Activated naive CD8-positive, alpha-beta T cell treated with anti-CD3 and anti-CD28 coated beads, Interleukin-2, amount 10 ng/mL, durations not matched to agents 7 days and 5 days (primary cell): ENCODE results near the gene HMG20A. TPM values are rescaled to one million over a fixed set of nuclear protein-coding genes. Genes with fewer than 3 reads are reported as not detected.

ENCODE experiments used
- ATAC-seq: fragments of 150-1000 bp; cut with Tn5 transposase; one replicate; pipeline ENCODE4 v1.10.0; 2021; ENCODE audit warnings: low read depth, moderate library complexity
- POLR2A ChIA-PET: fragments of 350-600 bp; sonication (Branson Sonifier 250); formaldehyde crosslinking; loops from one replicate; lab custom pipeline; 2021; ENCODE audit warnings: antibody characterized with exemption; lab: Charles Lee
- DNase-seq: peaks from one replicate; pipeline ENCODE4 v3.0.0; 2021
- H3K27ac Mint-ChIP-seq: one replicate; pipeline ENCODE4 v1.8.0; 2022; ENCODE audit warnings: mild to moderate bottlenecking, mixed read lengths
- H3K27me3 Mint-ChIP-seq: one replicate; pipeline ENCODE4 v1.8.0; 2022; ENCODE audit warnings: mild to moderate bottlenecking, moderate library complexity, mixed read lengths
- H3K36me3 Mint-ChIP-seq: one replicate; pipeline ENCODE4 v1.8.0; 2021; ENCODE audit warnings: mild to moderate bottlenecking, mixed read lengths
- H3K4me1 Mint-ChIP-seq: one replicate; pipeline ENCODE4 v1.8.0; 2021; ENCODE audit warnings: mixed read lengths
- H3K4me3 Mint-ChIP-seq: one replicate; pipeline ENCODE4 v1.8.0; 2022; ENCODE audit warnings: mild to moderate bottlenecking, moderate library complexity, mixed read lengths
- H3K9me3 Mint-ChIP-seq: one replicate; pipeline ENCODE4 v1.8.0; 2021; ENCODE audit warnings: mixed read lengths
- total RNA-seq, 2 experiments: library from RNA; stranded (reverse); gene quantifications; one replicate each; pipeline ENCODE4 v1.2.3, GENCODE V29; 2021

Gene HMG20A
- total RNA-seq, 2 experiments from 2014 or later, result 62.4 to 65.0 TPM

DNA sequence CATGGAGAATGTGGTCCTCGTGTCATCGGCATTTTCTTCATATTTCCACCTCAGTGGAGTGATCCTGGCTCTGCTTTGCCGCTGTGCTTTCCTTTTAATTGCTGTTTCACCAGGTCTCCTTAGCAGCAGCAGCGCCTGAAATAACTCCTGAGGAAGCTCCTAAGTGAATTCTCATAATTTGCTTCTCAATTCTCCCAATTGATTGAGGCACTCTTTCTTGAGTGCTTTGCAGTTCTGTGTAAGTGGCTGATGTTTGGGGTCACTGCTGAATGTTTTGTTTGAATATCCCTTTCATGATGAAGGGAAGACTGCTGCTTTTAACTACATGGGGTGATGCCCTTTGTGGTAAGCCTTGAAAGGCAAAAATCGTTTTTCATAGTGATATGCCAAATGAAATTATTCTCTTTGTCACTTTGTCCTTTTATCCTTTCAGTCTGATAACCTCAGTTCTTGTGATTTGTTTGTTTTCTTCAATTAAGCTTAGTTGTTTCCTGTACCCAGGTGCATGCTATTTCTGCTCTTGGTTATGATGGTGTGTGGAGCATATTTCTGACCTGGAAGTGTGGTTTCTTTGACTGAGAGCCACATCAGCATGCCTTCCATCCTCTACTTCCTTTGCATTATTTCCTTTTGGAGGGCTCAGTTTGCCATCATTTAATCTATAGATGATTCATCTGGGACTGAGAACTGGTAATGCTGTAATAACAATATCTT lies 36.7 kb downstream of the HMG20A start:
- DNase-seq (no peak), ATAC-seq (peak; percentile 87)
- Mint-ChIP-seq H3K27me3 (no peaks in the 10 kb centered on the region), H3K4me1 (peaks cover 14% of the 10 kb centered on the region), H3K36me3 (peaks cover 24% of the 10 kb centered on the region), H3K9me3 (no peaks in the 10 kb centered on the region), H3K4me3 (peak overlapping the region; percentile 18), H3K27ac (peak overlapping the region; percentile 11)
- POLR2A ChIA-PET, result interaction anchor here (1.0 kb wide), 1 partner anchor 21 kb away, joined by 3 read pairs; no protein-coding TSS in a partner anchor

DNA sequence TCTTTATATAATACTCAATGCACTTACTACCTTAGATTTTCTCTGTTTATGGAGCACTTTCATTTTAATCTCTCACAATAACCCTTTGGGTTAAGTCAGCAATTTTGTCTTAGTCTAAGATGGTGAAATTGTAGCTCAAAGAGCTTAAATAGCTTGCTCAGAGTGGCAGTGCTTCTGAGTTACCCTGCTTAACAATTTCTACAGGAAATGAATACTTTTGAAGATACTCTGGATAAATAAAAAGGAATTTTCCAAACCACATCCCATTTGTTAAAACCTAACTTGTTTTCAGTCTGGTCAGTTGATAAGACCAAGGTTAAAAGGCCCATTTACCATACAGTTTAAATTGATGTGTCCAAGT lies 37.2 kb downstream of the HMG20A start:
- H3K9me3 Mint-ChIP-seq, result no peaks in the 10 kb centered on the region
- no peak for DNase-seq
- peaks cover 22% of the 10 kb centered on the region for H3K36me3 Mint-ChIP-seq
- no peak for ATAC-seq
- peak overlapping the region; percentile 18 for H3K4me3 Mint-ChIP-seq
- POLR2A ChIA-PET, result interaction anchor here (1.0 kb wide), 1 partner anchor 21 kb away, joined by 3 read pairs; no protein-coding TSS in a partner anchor
- H3K27me3 Mint-ChIP-seq, result no peaks in the 10 kb centered on the region
- peaks cover 14% of the 10 kb centered on the region for H3K4me1 Mint-ChIP-seq
- H3K27ac Mint-ChIP-seq, result no peak overlapping the region

DNA sequence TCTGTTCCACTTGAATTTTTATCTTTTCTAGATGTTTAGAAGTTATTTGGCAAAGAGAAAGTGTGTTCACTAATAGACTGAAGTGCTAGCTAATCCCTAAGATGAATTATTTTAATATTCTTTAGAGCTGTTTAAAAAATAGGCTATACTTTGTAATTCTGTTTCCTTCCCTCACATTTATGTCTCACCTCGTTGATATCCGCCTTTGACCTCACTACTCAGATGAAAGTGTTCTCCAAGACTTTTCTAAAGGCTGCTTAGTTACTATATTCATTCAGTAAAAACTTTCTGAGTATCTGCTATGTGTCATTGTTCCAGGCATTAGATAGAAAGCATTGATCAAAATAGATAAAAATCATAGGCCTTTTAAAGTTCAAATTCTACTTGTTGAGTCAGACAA lies 38.3 kb downstream of the HMG20A start:
- Mint-ChIP-seq H3K4me3 (no peak overlapping the region), H3K27ac (no peak overlapping the region), H3K4me1 (peaks cover 14% of the 10 kb centered on the region), H3K9me3 (no peaks in the 10 kb centered on the region), H3K27me3 (no peaks in the 10 kb centered on the region), H3K36me3 (peaks cover 21% of the 10 kb centered on the region)
- no peak for DNase-seq
- ATAC-seq, result no peak
- POLR2A ChIA-PET, result no interaction called here

DNA sequence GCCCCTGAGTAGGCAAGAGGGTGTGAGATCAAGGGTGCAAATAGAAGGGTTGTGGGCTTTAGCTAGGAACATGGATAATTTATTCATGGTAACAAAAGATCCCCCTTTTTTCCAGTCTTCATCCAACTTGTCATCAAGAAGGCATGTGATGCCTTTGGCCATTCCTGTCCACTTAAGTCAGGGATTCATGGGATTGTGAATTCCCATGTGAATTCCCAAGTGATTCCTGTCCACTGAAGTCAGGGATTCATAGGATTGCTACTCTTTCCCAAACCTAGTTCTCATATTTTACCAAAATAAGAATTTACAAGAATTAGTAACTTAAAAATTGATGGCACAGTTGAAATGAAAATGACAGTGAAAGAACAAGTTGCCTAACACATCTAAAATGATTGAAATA lies 40.8 kb downstream of the HMG20A start:
- H3K36me3 Mint-ChIP-seq, result peaks cover 24% of the 10 kb centered on the region
- DNase-seq, result no peak
- no peak overlapping the region for H3K4me3 Mint-ChIP-seq
- H3K27ac Mint-ChIP-seq, result no peak overlapping the region
- no peaks in the 10 kb centered on the region for H3K9me3 Mint-ChIP-seq
- ATAC-seq, result no peak
- H3K27me3 Mint-ChIP-seq, result no peaks in the 10 kb centered on the region
- POLR2A ChIA-PET, result no interaction called here
- H3K4me1 Mint-ChIP-seq, result peaks cover 12% of the 10 kb centered on the region

DNA sequence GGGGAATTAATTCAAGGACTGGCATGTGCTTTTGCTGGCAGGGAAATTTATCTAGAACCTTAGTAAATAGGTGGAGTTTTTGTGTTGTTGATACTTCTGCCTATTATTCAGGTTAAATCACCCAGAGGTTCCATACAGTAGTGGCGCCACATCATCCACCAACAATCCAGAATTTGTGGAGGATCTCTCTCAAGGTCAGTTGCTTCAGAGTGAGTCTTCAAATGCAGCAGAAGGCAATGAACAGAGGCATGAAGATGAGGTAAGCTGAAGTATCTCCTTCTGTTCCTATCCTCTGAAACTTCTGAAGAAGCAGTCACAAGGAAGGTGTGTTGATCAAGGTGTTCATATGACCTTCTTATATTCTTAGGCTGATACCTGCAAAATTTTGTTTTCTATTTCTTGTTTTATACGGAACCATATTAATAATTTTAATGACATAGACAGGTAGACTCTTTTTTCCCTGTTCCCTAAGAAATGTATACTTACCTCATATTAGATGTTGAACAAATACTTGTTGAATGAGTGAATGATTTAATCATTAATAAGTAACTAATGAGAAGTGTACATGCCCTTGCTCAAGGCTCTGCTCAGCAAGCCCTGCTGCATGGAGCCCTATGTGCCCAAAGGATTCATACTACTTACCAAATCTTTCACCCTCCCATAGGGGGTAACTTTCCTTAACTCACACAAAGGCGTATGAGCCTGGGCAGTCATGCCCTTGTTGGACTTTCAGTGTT lies 43.6 kb downstream of the HMG20A start:
- POLR2A ChIA-PET, result no interaction called here
- Mint-ChIP-seq H3K27me3 (no peaks in the 10 kb centered on the region), H3K4me3 (no peak overlapping the region), H3K27ac (no peak overlapping the region), H3K36me3 (peaks cover 33% of the 10 kb centered on the region), H3K9me3 (no peaks in the 10 kb centered on the region), H3K4me1 (no peaks in the 10 kb centered on the region)
- DNase-seq (no peak), ATAC-seq (no peak)

DNA sequence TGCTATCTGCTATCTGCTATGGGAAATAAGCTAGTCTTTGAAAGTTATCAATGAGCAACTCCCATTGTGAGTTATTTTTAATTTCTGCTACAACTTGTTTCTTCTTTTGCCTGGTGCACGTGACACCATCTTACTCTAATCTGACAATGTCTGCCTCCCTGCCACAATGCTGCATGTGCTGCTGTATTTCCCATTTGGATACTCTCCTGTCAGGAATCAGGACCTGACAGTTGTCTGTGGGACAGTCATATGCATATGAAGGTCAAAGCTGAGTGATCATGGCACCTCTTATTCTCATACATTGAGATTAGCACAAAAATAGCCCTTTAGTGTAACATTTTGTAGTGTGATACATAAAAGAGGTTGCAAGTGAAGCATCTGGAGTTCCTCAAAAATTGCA lies 45.8 kb downstream of the HMG20A start:
- no peak for DNase-seq
- Mint-ChIP-seq H3K27ac (no peak overlapping the region), H3K4me1 (no peaks in the 10 kb centered on the region), H3K9me3 (no peaks in the 10 kb centered on the region), H3K36me3 (peaks cover 24% of the 10 kb centered on the region), H3K4me3 (no peak overlapping the region), H3K27me3 (no peaks in the 10 kb centered on the region)
- ATAC-seq, result no peak
- POLR2A ChIA-PET, result no interaction called here

DNA sequence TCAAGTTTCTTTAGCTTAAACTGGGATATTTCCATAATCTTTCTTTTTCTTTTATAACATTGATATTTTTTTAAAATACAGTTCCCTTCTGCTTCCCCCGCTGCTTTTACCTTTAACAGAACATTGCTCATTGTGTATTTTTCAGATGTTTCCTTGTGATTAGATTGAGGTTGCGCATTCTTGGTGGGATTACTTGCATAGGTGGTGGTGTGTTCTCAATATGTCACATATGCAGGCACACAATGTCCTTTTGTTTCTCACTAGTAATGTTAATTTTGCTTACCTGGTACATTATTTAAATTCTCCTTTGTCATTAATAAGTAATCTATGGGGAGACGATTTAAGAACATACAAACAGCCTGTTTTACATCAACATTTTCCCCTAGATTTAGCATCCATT lies 48.2 kb downstream of the HMG20A start:
- ATAC-seq (no peak), DNase-seq (no peak)
- Mint-ChIP-seq H3K9me3 (no peaks in the 10 kb centered on the region), H3K27me3 (no peaks in the 10 kb centered on the region), H3K4me3 (no peak overlapping the region), H3K36me3 (peaks cover 37% of the 10 kb centered on the region), H3K4me1 (no peaks in the 10 kb centered on the region), H3K27ac (no peak overlapping the region)
- POLR2A ChIA-PET, result no interaction called here

DNA sequence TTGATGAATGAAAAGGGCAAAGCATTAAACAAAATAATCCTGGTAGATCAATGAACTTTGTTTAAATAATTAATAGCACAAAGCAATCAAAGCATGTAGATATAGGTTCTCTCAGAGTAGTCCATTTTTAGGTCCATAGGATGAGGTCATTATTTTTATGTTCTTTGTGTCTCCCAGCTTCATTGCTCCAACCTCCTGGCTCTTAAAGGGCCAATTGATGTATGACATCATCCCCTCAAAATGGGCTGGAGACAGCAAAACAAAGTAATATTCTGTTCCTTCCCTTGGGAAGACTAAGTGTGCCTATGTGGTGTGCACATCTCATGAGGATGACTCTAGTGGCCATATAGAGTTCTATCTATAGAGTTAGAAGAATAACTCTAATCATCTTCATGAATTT lies 49.5 kb downstream of the HMG20A start:
- no peaks in the 10 kb centered on the region for H3K9me3 Mint-ChIP-seq
- no peak overlapping the region for H3K4me3 Mint-ChIP-seq
- no peak overlapping the region for H3K27ac Mint-ChIP-seq
- ATAC-seq (no peak), DNase-seq (no peak)
- POLR2A ChIA-PET, result no interaction called here
- no peaks in the 10 kb centered on the region for H3K27me3 Mint-ChIP-seq
- H3K4me1 Mint-ChIP-seq, result no peaks in the 10 kb centered on the region
- peaks cover 38% of the 10 kb centered on the region for H3K36me3 Mint-ChIP-seq

DNA sequence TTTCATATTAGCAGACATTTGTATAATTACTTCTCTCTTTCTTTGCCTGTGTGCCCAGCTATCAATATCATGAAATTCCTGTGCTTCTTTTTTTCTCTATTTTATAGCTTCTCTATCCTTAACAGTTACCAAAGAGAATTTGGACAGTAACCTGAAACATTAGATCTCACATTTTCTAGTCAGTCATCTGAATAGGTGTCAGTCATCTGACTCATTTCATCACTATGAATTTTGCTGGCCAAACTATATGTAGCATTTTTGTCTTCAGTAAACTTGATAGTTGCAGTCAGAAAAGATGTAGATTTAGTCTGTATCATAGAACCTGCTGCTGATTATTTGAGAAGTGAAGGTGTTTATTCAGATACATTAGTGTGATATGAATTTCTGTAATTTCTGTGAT lies 52.6 kb downstream of the HMG20A start:
- Mint-ChIP-seq H3K36me3 (peaks cover 42% of the 10 kb centered on the region), H3K9me3 (no peaks in the 10 kb centered on the region)
- POLR2A ChIA-PET, result no interaction called here

DNA sequence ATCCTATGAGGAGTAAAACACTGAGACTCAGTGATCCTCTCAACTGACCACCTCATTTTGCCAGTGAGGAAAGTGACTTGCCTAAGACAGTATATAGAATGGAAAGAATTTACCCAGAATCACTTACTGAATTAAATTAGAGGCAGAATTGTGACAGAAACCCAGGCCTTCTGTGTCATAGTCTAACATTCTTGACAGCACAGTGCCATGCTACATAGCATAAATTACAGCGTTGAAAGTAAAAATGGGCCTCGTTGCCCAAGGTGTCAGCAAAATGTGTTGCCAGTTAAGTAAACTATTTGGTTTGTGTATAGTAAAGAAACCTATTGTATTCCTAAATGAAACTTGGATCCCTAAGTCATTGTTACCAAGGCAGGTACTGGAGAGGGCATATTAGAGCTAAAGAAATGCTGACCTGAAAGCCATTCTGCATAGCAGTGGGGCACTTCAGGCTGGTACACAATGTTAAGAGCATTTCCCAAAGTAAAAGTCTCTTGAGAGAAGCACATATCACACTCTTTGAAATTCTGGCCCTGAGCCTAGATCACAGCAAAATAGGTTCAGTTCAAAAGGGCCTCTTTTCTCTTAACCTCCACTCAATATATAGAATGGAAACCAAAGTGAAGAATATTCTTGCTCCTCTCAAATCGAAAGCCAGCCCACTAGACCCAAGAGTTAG lies 53.8 kb downstream of the HMG20A start:
- Mint-ChIP-seq H3K27me3 (no peaks in the 10 kb centered on the region), H3K36me3 (peaks cover 41% of the 10 kb centered on the region), H3K9me3 (no peaks in the 10 kb centered on the region), H3K4me3 (no peak overlapping the region), H3K27ac (no peak overlapping the region), H3K4me1 (peaks cover 7% of the 10 kb centered on the region)
- POLR2A ChIA-PET, result no interaction called here
- ATAC-seq (no peak), DNase-seq (no peak)

More for the DNA sequence above, 52.6 kb downstream of the HMG20A start:
- Mint-ChIP-seq H3K4me3 (no peak overlapping the region), H3K27ac (no peak overlapping the region), H3K4me1 (peaks cover 2% of the 10 kb centered on the region), H3K27me3 (no peaks in the 10 kb centered on the region)
- no peak for ATAC-seq
- no peak for DNase-seq

DNA sequence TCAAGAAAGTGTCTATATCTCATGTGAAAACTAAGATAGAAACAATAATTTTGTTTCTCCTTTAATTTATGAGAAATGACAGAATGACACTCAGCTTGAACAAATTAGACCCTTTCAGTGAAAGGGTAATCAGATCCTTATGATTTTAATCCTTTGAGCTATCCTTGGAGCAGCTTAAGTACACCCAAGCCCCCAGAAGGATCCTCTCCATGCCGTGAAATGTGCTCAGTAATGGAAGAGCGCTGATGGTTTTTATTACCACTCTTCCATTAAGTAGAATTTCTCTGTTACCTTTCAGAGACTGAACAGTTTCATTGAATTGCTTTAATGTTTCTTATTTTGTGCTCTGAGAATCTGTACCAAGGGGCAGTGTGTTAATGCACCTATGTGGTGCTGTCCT lies 54.3 kb downstream of the HMG20A start:
- POLR2A ChIA-PET, result no interaction called here
- DNase-seq, result no peak
- Mint-ChIP-seq H3K27me3 (no peaks in the 10 kb centered on the region), H3K36me3 (peaks cover 41% of the 10 kb centered on the region), H3K4me1 (peaks cover 7% of the 10 kb centered on the region), H3K27ac (no peak overlapping the region), H3K4me3 (no peak overlapping the region), H3K9me3 (no peaks in the 10 kb centered on the region)
- ATAC-seq, result no peak

DNA sequence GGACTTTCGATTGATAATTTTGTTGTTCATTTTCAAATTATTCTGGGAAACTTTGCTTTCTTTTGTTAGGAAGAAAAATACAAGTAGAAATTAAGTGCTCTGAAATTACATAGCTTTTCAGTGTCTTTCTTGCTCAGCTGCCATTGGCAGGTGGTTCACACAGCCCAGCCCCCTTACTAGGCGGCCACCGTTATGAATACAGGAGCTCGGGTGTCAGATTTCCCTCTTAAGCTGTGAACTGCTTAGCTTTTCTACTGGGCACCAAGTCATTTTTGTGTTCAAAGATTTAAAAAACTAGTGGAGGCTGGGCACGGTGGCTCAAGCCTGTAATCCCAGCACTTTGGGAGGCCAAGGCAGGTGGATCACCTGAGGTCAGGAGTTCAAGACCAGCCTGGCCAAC lies 55.2 kb downstream of the HMG20A start:
- no peak for ATAC-seq
- Mint-ChIP-seq H3K4me1 (peaks cover 7% of the 10 kb centered on the region), H3K9me3 (no peaks in the 10 kb centered on the region), H3K27ac (no peak overlapping the region), H3K36me3 (peaks cover 40% of the 10 kb centered on the region), H3K4me3 (no peak overlapping the region), H3K27me3 (no peaks in the 10 kb centered on the region)
- POLR2A ChIA-PET, result no interaction called here
- no peak for DNase-seq

DNA sequence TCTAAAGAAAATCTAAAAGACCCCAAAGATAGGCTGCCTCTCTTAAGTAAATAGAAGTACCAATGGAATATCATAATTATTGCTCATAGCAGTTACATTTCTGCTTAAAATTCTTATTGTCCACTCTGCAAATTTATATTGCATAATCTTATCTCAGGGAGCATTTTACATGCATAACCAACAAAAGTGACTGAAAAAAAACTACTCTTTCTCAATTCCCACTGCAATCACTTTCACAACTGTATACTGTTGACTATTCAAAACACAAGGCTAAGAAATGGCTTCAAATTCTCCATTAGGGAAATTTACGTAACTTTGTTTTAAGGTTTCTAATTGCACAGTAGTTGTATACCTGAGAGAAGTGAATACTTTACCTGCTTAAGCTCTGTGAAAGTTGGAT lies 56.3 kb downstream of the HMG20A start:
- no peak overlapping the region for H3K27ac Mint-ChIP-seq
- peaks cover 41% of the 10 kb centered on the region for H3K36me3 Mint-ChIP-seq
- DNase-seq (no peak), ATAC-seq (no peak)
- H3K4me1 Mint-ChIP-seq, result peaks cover 7% of the 10 kb centered on the region
- no peaks in the 10 kb centered on the region for H3K9me3 Mint-ChIP-seq
- no peaks in the 10 kb centered on the region for H3K27me3 Mint-ChIP-seq
- POLR2A ChIA-PET, result no interaction called here
- no peak overlapping the region for H3K4me3 Mint-ChIP-seq
